ENCODE measurements around the gene OR8K5. TPM values are rescaled to one million over a fixed set of nuclear protein-coding genes. Genes with fewer than 3 reads are reported as not detected.
"Not testable (repeated sequence)": the region's sequence is repeated elsewhere in the genome, so short reads cannot be mapped to it uniquely, and the experiment has no call there.

OR8K5 gene, protein sequence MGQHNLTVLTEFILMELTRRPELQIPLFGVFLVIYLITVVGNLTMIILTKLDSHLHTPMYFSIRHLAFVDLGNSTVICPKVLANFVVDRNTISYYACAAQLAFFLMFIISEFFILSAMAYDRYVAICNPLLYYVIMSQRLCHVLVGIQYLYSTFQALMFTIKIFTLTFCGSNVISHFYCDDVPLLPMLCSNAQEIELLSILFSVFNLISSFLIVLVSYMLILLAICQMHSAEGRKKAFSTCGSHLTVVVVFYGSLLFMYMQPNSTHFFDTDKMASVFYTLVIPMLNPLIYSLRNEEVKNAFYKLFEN
- polyA plus RNA-seq (ENCODE audit: insufficient read length in 4 of 4) = not detected

- no peak for DNase-seq (ENCODE audit: low read depth in 4 of 4, low spot score in 3 of 4)
Observed at GRCh38 chr11:56160217-56160616, at the start of gene OR8K5. Gene OR8K5, minus strand, starts transcription at chr11:56160317. Its CDS starts 0 bp downstream, at chr11:56160317.

- DNase-seq (ENCODE audit: low read depth in 4 of 4, low spot score in 3 of 4) = no peak
Observed at GRCh38 chr11:56207790-56208189, 47.7 kb upstream of the OR8K5 start.

- no peak for DNase-seq (ENCODE audit: low read depth in 4 of 4, low spot score in 3 of 4)
Observed at GRCh38 chr11:56197367-56197766, 37.2 kb upstream of the OR8K5 start.

DNA sequence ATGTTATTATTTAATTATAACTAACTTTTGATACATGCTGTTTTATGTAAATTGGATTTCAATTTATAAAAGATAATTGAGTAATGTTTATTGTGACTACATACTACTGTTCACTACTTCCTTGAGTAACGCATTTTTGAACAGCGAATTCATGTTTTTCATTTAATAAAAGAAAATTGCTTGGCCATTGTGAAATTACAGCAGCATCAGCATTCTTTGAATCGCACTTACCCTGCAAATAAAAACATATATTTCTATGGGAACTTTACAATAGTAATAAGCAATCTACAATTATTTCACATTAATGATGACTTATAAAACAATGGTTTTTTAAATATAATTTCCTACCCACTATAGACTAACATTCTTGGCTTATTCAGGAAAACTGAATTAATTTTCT lies 36.6 kb upstream of the OR8K5 start:
- no peak for DNase-seq (ENCODE audit: low read depth in 4 of 4, low spot score in 3 of 4)

DNA sequence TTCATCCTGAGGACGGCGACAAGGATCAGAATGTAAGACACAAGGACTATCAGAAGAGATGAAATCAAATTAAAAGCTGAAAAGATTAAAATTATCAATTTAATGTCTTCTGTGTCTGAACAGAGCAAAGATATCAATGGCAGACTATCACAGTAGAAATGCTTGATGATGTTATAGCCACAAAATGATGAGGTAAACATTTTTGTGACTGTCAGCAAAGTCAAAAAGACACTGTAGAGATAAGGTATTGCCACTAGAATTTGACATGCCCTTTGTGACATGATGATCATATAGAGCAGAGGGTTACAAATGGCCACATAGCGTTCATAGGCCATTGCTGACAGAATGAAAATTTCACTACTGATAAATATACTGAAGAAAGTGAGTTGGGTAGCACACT lies 28.5 kb upstream of the OR8K5 start:
- DNase-seq (ENCODE audit: low read depth in 4 of 4, low spot score in 3 of 4) = no peak

DNA sequence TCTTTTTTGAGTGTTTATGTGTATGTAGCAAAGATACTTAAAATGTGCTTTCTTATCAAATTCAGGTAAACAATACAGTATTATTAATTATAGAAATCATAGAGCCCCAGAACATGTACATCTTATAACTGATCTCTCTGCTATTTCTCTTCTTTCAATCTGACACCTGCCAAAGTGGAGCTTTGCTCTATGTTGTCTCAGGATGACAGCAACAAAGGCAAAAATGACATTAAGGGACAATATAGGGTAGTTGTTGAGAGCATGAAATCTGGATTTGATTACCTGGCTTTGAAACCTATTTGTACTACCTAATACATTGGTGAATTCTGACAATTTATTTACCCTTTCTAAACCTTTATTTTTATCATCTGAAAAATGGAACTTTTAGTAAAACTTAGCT lies 23.3 kb upstream of the OR8K5 start:
- no peak for DNase-seq (ENCODE audit: low read depth in 4 of 4, low spot score in 3 of 4)

DNA sequence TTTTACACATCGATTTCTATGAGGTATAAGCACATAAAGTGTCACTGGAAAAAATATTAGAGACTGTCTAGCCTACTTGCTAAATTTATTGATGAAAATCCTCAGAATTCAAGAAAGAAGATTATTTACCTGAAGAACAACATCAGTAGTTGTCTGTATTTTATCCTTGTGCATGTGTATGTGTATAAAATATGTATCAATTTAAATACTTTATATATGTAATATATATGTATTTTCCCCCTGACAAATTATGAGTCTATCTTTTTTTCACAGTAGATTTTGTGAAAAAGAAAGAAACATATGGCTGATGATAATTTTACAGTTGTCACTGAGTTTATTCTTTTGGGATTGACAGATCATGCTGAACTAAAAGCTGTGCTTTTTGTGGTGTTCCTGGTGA lies 16.2 kb upstream of the OR8K5 start, which contains the start of gene OR5J2:
Gene OR5J2, plus strand, starts transcription at position 301 of the 400 bp plus-strand sequence. Its CDS starts 0 bp downstream, at position 301.
- no peak for DNase-seq (ENCODE audit: low read depth in 4 of 4, low spot score in 3 of 4)

DNA sequence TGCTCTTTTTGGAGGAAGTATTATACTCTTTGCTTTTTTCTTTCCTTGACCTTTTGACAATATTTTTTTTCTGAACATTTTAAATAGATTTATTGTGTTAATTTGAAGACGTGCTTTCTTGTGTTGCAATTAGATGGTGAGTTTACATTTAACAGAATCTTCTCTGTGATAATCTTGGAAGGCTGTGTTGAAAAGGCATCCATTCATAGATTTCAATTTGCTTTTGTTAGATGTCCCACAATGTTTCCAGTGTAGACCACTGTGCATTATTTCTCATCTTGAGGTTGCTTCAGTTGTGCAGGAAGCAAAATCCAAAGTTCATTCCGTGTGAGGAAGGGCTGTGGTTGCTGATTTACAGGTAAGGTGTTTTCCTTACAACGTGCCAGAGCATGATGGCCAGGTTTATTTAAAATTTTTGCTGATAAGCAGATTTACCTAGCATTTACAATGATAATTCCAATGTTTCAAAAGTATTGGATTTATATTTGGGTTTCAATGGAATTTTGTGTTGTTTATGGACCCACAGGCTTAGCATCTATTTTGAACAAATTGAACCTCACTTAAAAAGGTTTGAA lies 12.2 kb upstream of the OR8K5 start:
- DNase-seq (ENCODE audit: low read depth in 4 of 4, low spot score in 3 of 4) = no peak

DNA sequence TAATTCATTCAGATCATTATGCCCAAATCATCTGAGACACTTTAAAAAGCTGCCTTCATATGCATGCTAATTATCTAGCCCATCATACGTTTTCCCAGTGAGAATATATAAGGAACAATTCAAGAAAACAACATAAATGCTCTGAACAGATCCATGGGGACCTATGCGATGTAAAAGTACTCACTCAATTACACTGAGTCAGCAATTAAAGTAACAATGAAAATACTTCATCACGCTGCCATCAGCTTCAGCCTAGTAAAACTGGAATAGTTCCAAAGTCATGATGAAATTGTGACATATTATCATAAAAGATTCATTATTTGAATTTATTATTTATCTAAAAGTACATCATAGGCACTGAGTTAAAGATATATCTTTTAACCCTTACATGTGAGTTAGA lies 3.7 kb upstream of the OR8K5 start:
- DNase-seq (ENCODE audit: low read depth in 4 of 4, low spot score in 3 of 4) = no peak

DNA sequence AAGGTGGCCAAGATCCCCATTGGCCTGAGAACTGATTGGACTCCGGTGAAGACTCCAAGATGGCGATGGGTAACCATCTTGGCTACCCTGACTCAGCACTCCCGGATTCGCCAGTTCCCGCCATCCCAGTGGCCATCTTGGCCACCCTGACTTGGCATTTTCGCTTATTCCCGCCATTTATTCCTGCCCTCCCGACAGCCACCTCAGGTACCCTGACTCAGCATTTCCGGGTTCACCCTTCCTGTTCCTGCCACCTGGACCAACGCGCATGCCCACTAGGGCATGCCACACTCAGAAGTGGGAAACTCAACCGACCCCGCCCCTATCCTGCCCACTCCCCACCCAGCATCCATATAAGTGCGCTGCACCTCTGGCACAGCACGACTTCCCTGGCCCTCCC lies 7.8 kb downstream of the OR8K5 start:
- DNase-seq (ENCODE audit: low read depth in 4 of 4, low spot score in 3 of 4) = no peak

DNA sequence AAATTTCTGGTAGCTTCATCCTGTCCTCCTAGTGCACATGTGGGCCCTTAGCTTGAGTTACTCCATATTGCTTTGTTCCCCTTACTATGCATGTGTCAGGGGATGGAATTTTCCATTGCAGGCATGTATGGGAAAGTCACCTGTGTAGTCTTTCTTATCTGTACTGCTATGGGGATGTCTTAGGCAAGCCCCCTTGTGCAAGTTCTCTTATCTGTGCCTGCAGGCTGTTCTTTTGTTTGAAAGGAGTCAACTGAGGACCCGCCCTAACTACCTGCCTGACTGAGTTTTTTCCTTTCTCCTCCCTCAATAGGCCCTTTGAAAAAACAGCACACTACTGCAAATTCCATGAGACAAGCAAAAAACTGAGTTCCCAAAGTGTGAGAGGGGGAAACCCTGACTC lies 8.7 kb downstream of the OR8K5 start:
- no peak for DNase-seq (ENCODE audit: low read depth in 4 of 4, low spot score in 3 of 4)

GRCh38 chr11:56143681-56144080 lies 16.4 kb downstream of the OR8K5 start:
- DNase-seq (ENCODE audit: low read depth in 4 of 4, low spot score in 3 of 4) = not testable (repeated sequence)

DNA sequence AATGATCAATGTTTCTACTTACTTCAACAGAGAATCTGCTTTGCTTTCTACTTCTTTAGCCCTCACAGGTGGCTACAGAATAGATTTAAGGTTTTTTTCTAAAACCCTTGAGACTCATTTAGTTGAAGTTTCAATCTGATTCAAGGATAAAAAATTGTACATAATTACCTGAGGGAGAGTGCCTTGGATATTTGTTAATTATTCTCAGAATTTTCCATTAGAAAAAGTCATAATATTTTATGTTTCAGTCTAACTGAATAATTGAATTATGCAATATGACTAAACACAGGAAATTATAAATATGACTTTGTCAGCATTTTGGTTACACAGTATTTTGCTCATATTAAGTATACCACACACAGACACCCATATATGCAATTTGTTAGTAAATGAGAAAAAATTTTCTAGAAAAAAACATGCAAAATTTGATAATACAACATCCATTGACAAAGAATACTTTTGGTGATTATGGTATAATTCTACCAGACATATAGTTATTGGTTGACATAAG lies 19.9 kb downstream of the OR8K5 start, which contains the start of gene OR8J3:
Gene OR8J3, minus strand, starts transcription at position 51 of the 511 bp plus-strand sequence. CDS start 2,483 bp downstream, outside the sequence.
- no peak for DNase-seq (ENCODE audit: low read depth in 4 of 4, low spot score in 3 of 4)

DNA sequence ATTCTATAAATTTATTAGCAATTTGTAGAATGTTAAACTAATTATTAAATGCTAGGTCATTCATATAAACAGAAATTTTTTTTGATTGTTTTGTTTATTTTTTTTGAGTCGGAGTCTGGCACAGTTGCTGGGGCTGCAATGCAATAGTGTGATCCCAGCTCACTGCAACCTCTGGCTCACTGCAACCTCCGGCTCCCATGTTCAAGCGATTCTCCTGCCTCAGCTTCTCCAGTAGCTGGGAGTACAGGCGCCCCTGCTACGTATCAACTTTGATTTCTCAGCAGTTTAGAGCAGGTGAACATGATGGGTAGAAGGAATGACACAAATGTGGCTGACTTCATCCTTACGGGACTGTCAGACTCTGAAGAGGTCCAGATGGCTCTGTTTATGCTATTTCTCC lies 38.0 kb downstream of the OR8K5 start, which contains the start of gene OR8H3:
Gene OR8H3, plus strand, starts transcription at position 301 of the 400 bp plus-strand sequence. Its CDS starts 0 bp downstream, at position 301.
- no peak for DNase-seq (ENCODE audit: low read depth in 4 of 4, low spot score in 3 of 4)

Other genes with a start within 250 kb of the OR8K5 start
- not detected for gene OR5W2, start 245.7 kb downstream of the OR8K5 start, polyA plus RNA-seq (ENCODE audit: insufficient read length in 4 of 4)
- gene OR5I1, start 223.9 kb downstream of the OR8K5 start, polyA plus RNA-seq (ENCODE audit: insufficient read length in 4 of 4) = not detected
- gene OR10AG1, start 190.4 kb downstream of the OR8K5 start, polyA plus RNA-seq (ENCODE audit: insufficient read length in 4 of 4) = not detected
- not detected for gene OR5F1, start 165.7 kb downstream of the OR8K5 start, polyA plus RNA-seq (ENCODE audit: insufficient read length in 4 of 4)
- gene OR5AS1, start 132.7 kb downstream of the OR8K5 start, polyA plus RNA-seq (ENCODE audit: insufficient read length in 4 of 4) = under 1 TPM; 0.01 to 0.03 (median 0.03) TPM
- not detected for gene OR8I2, start 67.0 kb downstream of the OR8K5 start, polyA plus RNA-seq (ENCODE audit: insufficient read length in 4 of 4)
- gene OR8H2, start 56.6 kb downstream of the OR8K5 start, polyA plus RNA-seq (ENCODE audit: insufficient read length in 4 of 4) = under 1 TPM in 2 of 4 donors, not detected in 2; 0.04 to 0.09 TPM
- gene OR8H3, start 37.9 kb downstream of the OR8K5 start, polyA plus RNA-seq (ENCODE audit: insufficient read length in 4 of 4) = not detected
- not detected for gene OR8J3, start 20.1 kb downstream of the OR8K5 start, polyA plus RNA-seq (ENCODE audit: insufficient read length in 4 of 4)
- not detected for gene OR5J2, start 16.3 kb upstream of the OR8K5 start, polyA plus RNA-seq (ENCODE audit: insufficient read length in 4 of 4)
- gene OR5T2, start 73.9 kb upstream of the OR8K5 start, polyA plus RNA-seq (ENCODE audit: insufficient read length in 4 of 4) = not detected
- gene OR5T3, start 91.9 kb upstream of the OR8K5 start, polyA plus RNA-seq (ENCODE audit: insufficient read length in 4 of 4) = not detected
- gene OR5T1, start 113.8 kb upstream of the OR8K5 start, polyA plus RNA-seq (ENCODE audit: insufficient read length in 4 of 4) = not detected
- not detected for gene OR8H1, start 131.9 kb upstream of the OR8K5 start, polyA plus RNA-seq (ENCODE audit: insufficient read length in 4 of 4)
- not detected for gene OR8K3, start 154.8 kb upstream of the OR8K5 start, polyA plus RNA-seq (ENCODE audit: insufficient read length in 4 of 4)
- not detected for gene OR8K1, start 185.7 kb upstream of the OR8K5 start, polyA plus RNA-seq (ENCODE audit: insufficient read length in 4 of 4)
- not detected for gene OR8J1, start 194.0 kb upstream of the OR8K5 start, polyA plus RNA-seq (ENCODE audit: insufficient read length in 4 of 4)
- not detected for gene OR8U1, start 215.3 kb upstream of the OR8K5 start, polyA plus RNA-seq (ENCODE audit: insufficient read length in 4 of 4)